ENCODE data around the gene NKAIN2. TPM values are rescaled to one million over a fixed set of nuclear protein-coding genes. Genes with fewer than 3 reads are reported as not detected.
"Not testable (repeated sequence)": the region's sequence is repeated elsewhere in the genome, so short reads cannot be mapped to it uniquely, and the experiment has no call there.

NKAIN2 gene
- total RNA-seq, 2 experiments from 2014 or later: not detected

- DNase-seq (no peak), ATAC-seq (no peak)
- Mint-ChIP-seq H3K27ac (no peak overlapping the region), H3K4me1 (no peaks in the 10 kb centered on the region), H3K9me3 (ENCODE audit: low read depth) (peaks cover 8% of the 10 kb centered on the region), H3K4me3 (no peak overlapping the region), H3K27me3 (no peaks in the 10 kb centered on the region), H3K36me3 (no peaks in the 10 kb centered on the region)
- CTCF ChIA-PET: no interaction called here
Observed at GRCh38 chr6:124158024-124158423, 354.4 kb downstream of the NKAIN2 start.

- no peaks in the 10 kb centered on the region for H3K27me3 Mint-ChIP-seq
- no peak for ATAC-seq
- no peak overlapping the region for H3K27ac Mint-ChIP-seq
- H3K4me1 Mint-ChIP-seq: no peaks in the 10 kb centered on the region
- H3K4me3 Mint-ChIP-seq: no peak overlapping the region
- H3K9me3 Mint-ChIP-seq (ENCODE audit: low read depth): peaks cover 4% of the 10 kb centered on the region
- no peaks in the 10 kb centered on the region for H3K36me3 Mint-ChIP-seq
- DNase-seq: no peak
- CTCF ChIA-PET: no interaction called here
Observed at GRCh38 chr6:124163676-124164075, 360.0 kb downstream of the NKAIN2 start.

GRCh38 chr6:124164343-124164742 lies 360.7 kb downstream of the NKAIN2 start:
- Mint-ChIP-seq H3K4me1 (no peaks in the 10 kb centered on the region), H3K27me3 (no peaks in the 10 kb centered on the region), H3K4me3 (no peak overlapping the region), H3K36me3 (no peaks in the 10 kb centered on the region), H3K27ac (no peak overlapping the region), H3K9me3 (ENCODE audit: low read depth) (peaks cover 4% of the 10 kb centered on the region)
- DNase-seq: no peak
- CTCF ChIA-PET: no interaction called here
- no peak for ATAC-seq

GRCh38 chr6:124167249-124167648 lies 363.6 kb downstream of the NKAIN2 start:
- CTCF ChIA-PET; H3K27ac Mint-ChIP-seq; DNase-seq; H3K4me1 Mint-ChIP-seq; H3K36me3 Mint-ChIP-seq; H3K4me3 Mint-ChIP-seq; H3K9me3 Mint-ChIP-seq (ENCODE audit: low read depth); ATAC-seq; H3K27me3 Mint-ChIP-seq: not testable (repeated sequence)

- ATAC-seq: no peak
- no peak overlapping the region for H3K4me3 Mint-ChIP-seq
- no peaks in the 10 kb centered on the region for H3K36me3 Mint-ChIP-seq
- CTCF ChIA-PET: no interaction called here
- H3K27ac Mint-ChIP-seq: no peak overlapping the region
- H3K9me3 Mint-ChIP-seq (ENCODE audit: low read depth): peaks cover 8% of the 10 kb centered on the region
- DNase-seq: no peak
- H3K27me3 Mint-ChIP-seq: no peaks in the 10 kb centered on the region
- no peaks in the 10 kb centered on the region for H3K4me1 Mint-ChIP-seq
Observed at GRCh38 chr6:124190256-124190655, 386.6 kb downstream of the NKAIN2 start.

GRCh38 chr6:124193132-124193531 lies 389.5 kb downstream of the NKAIN2 start:
- DNase-seq (no peak), ATAC-seq (no peak)
- Mint-ChIP-seq H3K27ac (no peak overlapping the region), H3K27me3 (no peaks in the 10 kb centered on the region), H3K4me1 (no peaks in the 10 kb centered on the region), H3K4me3 (no peak overlapping the region), H3K36me3 (no peaks in the 10 kb centered on the region), H3K9me3 (ENCODE audit: low read depth) (peaks cover 4% of the 10 kb centered on the region)
- CTCF ChIA-PET: no interaction called here

GRCh38 chr6:124197148-124197547 lies 393.5 kb downstream of the NKAIN2 start:
- Mint-ChIP-seq H3K27me3 (no peaks in the 10 kb centered on the region), H3K36me3 (no peaks in the 10 kb centered on the region), H3K4me1 (no peaks in the 10 kb centered on the region), H3K9me3 (ENCODE audit: low read depth) (peaks cover 5% of the 10 kb centered on the region), H3K4me3 (no peak overlapping the region), H3K27ac (no peak overlapping the region)
- DNase-seq: no peak
- CTCF ChIA-PET: no interaction called here
- ATAC-seq: no peak

GRCh38 chr6:124199286-124199685 lies 395.6 kb downstream of the NKAIN2 start:
- Mint-ChIP-seq H3K9me3 (ENCODE audit: low read depth) (peaks cover 6% of the 10 kb centered on the region), H3K4me1 (no peaks in the 10 kb centered on the region), H3K27me3 (no peaks in the 10 kb centered on the region), H3K36me3 (no peaks in the 10 kb centered on the region), H3K4me3 (no peak overlapping the region), H3K27ac (no peak overlapping the region)
- DNase-seq (no peak), ATAC-seq (no peak)
- CTCF ChIA-PET: no interaction called here

GRCh38 chr6:124200661-124201060 lies 397.0 kb downstream of the NKAIN2 start:
- Mint-ChIP-seq H3K4me3 (no peak overlapping the region), H3K36me3 (no peaks in the 10 kb centered on the region), H3K27me3 (no peaks in the 10 kb centered on the region), H3K9me3 (ENCODE audit: low read depth) (peaks cover 5% of the 10 kb centered on the region), H3K4me1 (no peaks in the 10 kb centered on the region), H3K27ac (no peak overlapping the region)
- no peak for DNase-seq
- CTCF ChIA-PET: no interaction called here
- ATAC-seq: no peak

- Mint-ChIP-seq H3K27me3 (no peaks in the 10 kb centered on the region), H3K4me3 (no peak overlapping the region), H3K27ac (no peak overlapping the region), H3K4me1 (no peaks in the 10 kb centered on the region), H3K9me3 (ENCODE audit: low read depth) (peaks cover 5% of the 10 kb centered on the region), H3K36me3 (no peaks in the 10 kb centered on the region)
- ATAC-seq: no peak
- DNase-seq: no peak
- CTCF ChIA-PET: no interaction called here
Observed at GRCh38 chr6:124203101-124203811, 399.6 kb downstream of the NKAIN2 start.

- H3K27me3 Mint-ChIP-seq: no peaks in the 10 kb centered on the region
- no peak overlapping the region for H3K27ac Mint-ChIP-seq
- peaks cover 5% of the 10 kb centered on the region for H3K9me3 Mint-ChIP-seq (ENCODE audit: low read depth)
- no peak overlapping the region for H3K4me3 Mint-ChIP-seq
- no peak for DNase-seq
- H3K36me3 Mint-ChIP-seq: no peaks in the 10 kb centered on the region
- CTCF ChIA-PET: no interaction called here
- H3K4me1 Mint-ChIP-seq: no peaks in the 10 kb centered on the region
- ATAC-seq: no peak
Observed at GRCh38 chr6:124203812-124204167, 400.1 kb downstream of the NKAIN2 start.

- Mint-ChIP-seq H3K27me3 (no peaks in the 10 kb centered on the region), H3K27ac (no peak overlapping the region), H3K4me1 (no peaks in the 10 kb centered on the region), H3K36me3 (no peaks in the 10 kb centered on the region), H3K4me3 (no peak overlapping the region), H3K9me3 (ENCODE audit: low read depth) (peaks cover 5% of the 10 kb centered on the region)
- DNase-seq (no peak), ATAC-seq (no peak)
- CTCF ChIA-PET: no interaction called here
Observed at GRCh38 chr6:124205921-124206320, 402.3 kb downstream of the NKAIN2 start.

- CTCF ChIA-PET: interaction anchor here (0.6 kb wide), 1 partner anchor 374 kb away, joined by 3 read pairs; no protein-coding TSS in a partner anchor
- H3K4me3 Mint-ChIP-seq: no peak overlapping the region
- H3K9me3 Mint-ChIP-seq (ENCODE audit: low read depth): peaks cover 7% of the 10 kb centered on the region
- no peak overlapping the region for H3K27ac Mint-ChIP-seq
- ATAC-seq (no peak), DNase-seq (no peak)
- no peaks in the 10 kb centered on the region for H3K36me3 Mint-ChIP-seq
- no peaks in the 10 kb centered on the region for H3K27me3 Mint-ChIP-seq
- no peaks in the 10 kb centered on the region for H3K4me1 Mint-ChIP-seq
Observed at GRCh38 chr6:124223611-124224345, 420.1 kb downstream of the NKAIN2 start.

GRCh38 chr6:124226396-124226795 lies 422.7 kb downstream of the NKAIN2 start:
- H3K4me1 Mint-ChIP-seq: no peaks in the 10 kb centered on the region
- H3K9me3 Mint-ChIP-seq (ENCODE audit: low read depth): peaks cover 11% of the 10 kb centered on the region
- no peak for DNase-seq
- H3K27me3 Mint-ChIP-seq: no peaks in the 10 kb centered on the region
- no peak for ATAC-seq
- no peak overlapping the region for H3K27ac Mint-ChIP-seq
- CTCF ChIA-PET: no interaction called here
- H3K36me3 Mint-ChIP-seq: no peaks in the 10 kb centered on the region
- H3K4me3 Mint-ChIP-seq: no peak overlapping the region
